K562 (cell line): ENCODE measurements around the gene MECP2. TPM values are rescaled to one million over a fixed set of nuclear protein-coding genes. Genes with fewer than 3 reads are reported as not detected.

Source experiments
- ASH1L ChIP-seq: fragments of 450-650 bp; IDR thresholded peaks from 2 replicates; pipeline ENCODE4 v1.6.1; 2018; ENCODE audit warnings: borderline replicate concordance, mild to moderate bottlenecking, low read depth; ENCODE audit not compliant: partially characterized antibody
- CC2D1A ChIP-seq: fragments of 450-650 bp; IDR thresholded peaks from 2 replicates; pipeline ENCODE4 v1.6.1; 2017; ENCODE audit warnings: mild to moderate bottlenecking
- CCAR2 ChIP-seq: fragments of 200-400 bp; formaldehyde crosslinking; IDR thresholded peaks from 2 replicates; pipeline ENCODE4 v1.6.1; 2017; ENCODE audit warnings: mild to moderate bottlenecking, low read depth, low read length
- CREM ChIP-seq: IDR thresholded peaks from 2 replicates; pipeline ENCODE4 v1.6.1; 2014; ENCODE audit warnings: antibody characterized with exemption, low read depth
- GATAD2B ChIP-seq: fragments of 450-650 bp; IDR thresholded peaks from 2 replicates; pipeline ENCODE4 v1.6.1; 2017; ENCODE audit warnings: mild to moderate bottlenecking, borderline replicate concordance
- HDAC8 ChIP-seq: fragments of 450-650 bp; IDR thresholded peaks from 2 replicates; pipeline ENCODE4 v1.6.1; 2016; ENCODE audit warnings: mild to moderate bottlenecking, missing genetic modification characterization, moderate library complexity, missing compliant biosample characterization
- HMG20A ChIP-seq: fragments of 450-650 bp; formaldehyde crosslinking; conservative IDR thresholded peaks from 2 replicates; pipeline ENCODE4 v1.4.0; 2020; ENCODE audit warnings: mild to moderate bottlenecking, mixed read lengths
- IFI16 ChIP-seq: fragments of 250-450 bp; sonication (Bioruptor Pico); IDR thresholded peaks from 2 replicates; pipeline ENCODE4 v2.1.2; 2022; ENCODE audit warnings: mild to moderate bottlenecking, inconsistent platforms
- JUN ChIP-seq, 2 experiments: sonication (generic) in 1 of 2; formaldehyde crosslinking in 1 of 2; IDR thresholded peaks; 2 replicates each; pipeline versions ENCODE4 v1.6.1 to v1.8.0; 2012 to 2022; ENCODE audit warnings: borderline replicate concordance in 2 of 2, mild to moderate bottlenecking in 2 of 2, improper control_type of control experiment in 1 of 2, low read depth in 1 of 2, low read length in 1 of 2, missing genetic modification reagents in 1 of 2
- KDM4B ChIP-seq, 2 experiments: fragments of 450-650 bp in 1 of 2; sonication (generic) in 1 of 2; IDR thresholded peaks; 2 replicates each; pipeline ENCODE4 v1.6.1; 2016 to 2017; ENCODE audit warnings: borderline replicate concordance in 2 of 2, antibody characterized with exemption in 1 of 2, low read depth in 1 of 2, mild to moderate bottlenecking in 1 of 2
- KLF13 ChIP-seq: fragments of 450-650 bp; IDR thresholded peaks from 2 replicates; pipeline ENCODE4 v1.6.1; 2016; ENCODE audit warnings: missing genetic modification characterization, low read depth, mild to moderate bottlenecking, missing compliant biosample characterization, moderate library complexity, borderline replicate concordance
- RBM34 ChIP-seq: fragments of 200-400 bp; formaldehyde crosslinking; IDR thresholded peaks from 2 replicates; pipeline ENCODE4 v1.6.1; 2018; ENCODE audit warnings: low read length, borderline replicate concordance; ENCODE audit not compliant: insufficient read depth
- SIN3A ChIP-seq, 2 experiments: fragments of 150-350 bp in 1 of 2; IDR thresholded peaks; 2 replicates each; pipeline ENCODE4 v1.6.1; 2011 to 2016; ENCODE audit warnings: borderline replicate concordance in 2 of 2, low read depth in 2 of 2, low read length in 2 of 2, mild to moderate bottlenecking in 2 of 2, moderate library complexity in 2 of 2; ENCODE audit not compliant: control insufficient read depth in 1 of 2
- SMAD3 ChIP-seq: fragments of 450-650 bp; formaldehyde crosslinking; conservative IDR thresholded peaks from 2 replicates; pipeline ENCODE4 v1.4.0; 2020; ENCODE audit warnings: mild to moderate bottlenecking
- SMAD4 ChIP-seq: fragments of 250-450 bp; sonication (Bioruptor Pico); conservative IDR thresholded peaks from 2 replicates; pipeline ENCODE4 v1.8.0; 2021; ENCODE audit warnings: inconsistent platforms, mild to moderate bottlenecking, moderate library complexity
- SMC3 ChIP-seq: conservative IDR thresholded peaks from 2 replicates; pipeline ENCODE4 v1.6.1; 2011; ENCODE audit warnings: low read depth, low read length, improper control_type of control experiment; ENCODE audit not compliant: insufficient read depth
- TGIF2 ChIP-seq: sonication (generic); formaldehyde crosslinking; IDR thresholded peaks from 2 replicates; pipeline ENCODE4 v1.8.1; 2022; ENCODE audit warnings: mild to moderate bottlenecking, missing genetic modification reagents, moderate library complexity
- ZNF133 ChIP-seq: fragments of 250-450 bp; sonication (Bioruptor Pico); IDR thresholded peaks from 2 replicates; pipeline ENCODE4 v1.4.0; 2020; ENCODE audit warnings: mild to moderate bottlenecking
- ZNF174 ChIP-seq: fragments of 250-450 bp; sonication (Bioruptor Pico); IDR thresholded peaks from 2 replicates; pipeline ENCODE4 v1.4.0; 2020; ENCODE audit warnings: mild to moderate bottlenecking
- ZNF830 ChIP-seq: fragments of 250-450 bp; sonication (Bioruptor Pico); IDR thresholded peaks from 2 replicates; pipeline ENCODE4 v1.5.0; 2021; ENCODE audit warnings: mild to moderate bottlenecking
- ZZZ3 ChIP-seq: fragments of 450-650 bp; IDR thresholded peaks from 2 replicates; pipeline ENCODE4 v1.6.1; 2016; ENCODE audit warnings: antibody characterized with exemption, mild to moderate bottlenecking, moderate library complexity
- polyA plus RNA-seq, 8 experiments: library from polyadenylated mRNA; depleted of rRNA in 4 of 8; stranded (reverse) in 5 of 8; unstranded in 3 of 8; fragments of >200 nt; fragmentation: Nextera tagmentation in 2 of 8; fragmentation: Illumina TruSeq in 1 of 8; extraction: Ambion mirVana in 2 of 8; extraction: Trizol in 1 of 8; gene quantifications; 2 replicates each; pipeline versions ENCODE4 v1.2.1 to v1.2.3, GENCODE V29; 2011 to 2014; ENCODE audit warnings: inconsistent platforms in 1 of 8, missing spikeins in 1 of 8
- total RNA-seq, 7 experiments: library from RNA; depleted of rRNA in 6 of 7; stranded (reverse); fragments of >200 nt in 6 of 7; fragmentation: Illumina TruSeq in 2 of 7; extraction: Trizol in 2 of 7; gene quantifications; 2 replicates each; pipeline versions ENCODE4 v1.2.1 to v1.2.3, GENCODE V29; 2011 to 2021; ENCODE audit warnings: low replicate concordance in 1 of 7
- TF ChIP-seq, protein P1 (sequence below): sonication (generic); formaldehyde crosslinking; IDR thresholded peaks from 2 replicates; pipeline ENCODE4 v1.8.1; 2023; ENCODE audit warnings: mild to moderate bottlenecking, missing genetic modification reagents
- TF ChIP-seq, protein P2 (sequence below): fragments of 450-650 bp; IDR thresholded peaks from 2 replicates; pipeline ENCODE4 v1.6.1; 2014; ENCODE audit warnings: low read depth, mild to moderate bottlenecking, moderate library complexity, borderline replicate concordance
- TF ChIP-seq, protein P3 (sequence below): sonication (generic); formaldehyde crosslinking; IDR thresholded peaks from 2 replicates; pipeline ENCODE4 v1.8.0; 2022; ENCODE audit warnings: mild to moderate bottlenecking, low read depth, missing genetic modification reagents

MECP2 gene
- total and polyA plus RNA-seq, 9 of the 15 experiments (the other 6 are each of a cell fraction or from before 2014, with no cell fraction given): 2.1 to 50.9 (median 30.5) TPM

DNA sequence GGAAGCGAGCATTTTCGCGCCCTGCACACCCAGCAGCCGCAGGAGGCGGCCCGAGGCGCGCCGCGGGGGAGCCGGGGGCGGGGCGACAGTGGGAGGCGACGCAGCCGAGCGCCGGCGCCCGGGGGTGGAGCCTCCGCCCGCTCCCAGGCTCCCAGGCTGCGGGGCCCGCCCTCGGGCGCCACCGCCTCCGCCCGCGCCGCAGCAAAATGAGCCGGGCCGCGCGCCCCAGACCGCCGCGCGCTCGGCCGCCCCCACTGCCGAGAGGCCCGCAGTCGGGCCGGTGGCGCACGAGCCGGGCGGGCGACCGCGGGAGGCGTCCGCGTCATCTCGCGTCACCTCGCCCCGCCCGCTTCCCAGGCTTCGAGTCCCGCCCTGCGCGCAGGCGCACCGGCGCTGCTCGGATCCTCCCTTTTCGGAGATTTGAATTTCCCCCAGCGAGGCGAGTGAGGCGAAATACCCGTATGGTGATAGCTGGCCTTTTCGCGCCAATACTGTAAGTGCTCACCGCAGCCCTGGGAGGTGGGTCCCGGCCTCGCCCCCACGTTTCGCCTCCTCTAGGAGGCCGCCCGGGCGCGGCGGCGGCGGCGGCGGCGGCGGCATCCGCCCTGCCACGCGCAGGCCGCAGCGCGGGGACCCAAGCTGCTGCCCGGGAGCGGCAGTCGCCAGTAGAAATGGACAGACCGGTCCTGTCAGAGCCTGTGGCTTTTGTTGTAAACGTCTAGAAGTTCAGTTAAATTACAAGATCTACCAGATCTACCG is 125.0 kb downstream of the MECP2 start, which contains the start of gene TMEM187 (continued):
- TF ChIP-seq, protein P1, sequence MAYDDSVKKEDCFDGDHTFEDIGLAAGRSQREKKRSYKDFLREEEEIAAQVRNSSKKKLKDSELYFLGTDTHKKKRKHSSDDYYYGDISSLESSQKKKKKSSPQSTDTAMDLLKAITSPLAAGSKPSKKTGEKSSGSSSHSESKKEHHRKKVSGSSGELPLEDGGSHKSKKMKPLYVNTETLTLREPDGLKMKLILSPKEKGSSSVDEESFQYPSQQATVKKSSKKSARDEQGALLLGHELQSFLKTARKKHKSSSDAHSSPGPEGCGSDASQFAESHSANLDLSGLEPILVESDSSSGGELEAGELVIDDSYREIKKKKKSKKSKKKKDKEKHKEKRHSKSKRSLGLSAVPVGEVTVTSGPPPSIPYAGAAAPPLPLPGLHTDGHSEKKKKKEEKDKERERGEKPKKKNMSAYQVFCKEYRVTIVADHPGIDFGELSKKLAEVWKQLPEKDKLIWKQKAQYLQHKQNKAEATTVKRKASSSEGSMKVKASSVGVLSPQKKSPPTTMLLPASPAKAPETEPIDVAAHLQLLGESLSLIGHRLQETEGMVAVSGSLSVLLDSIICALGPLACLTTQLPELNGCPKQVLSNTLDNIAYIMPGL: no peak
- no peak for TF ChIP-seq IFI16
- peak; percentile 80 for TF ChIP-seq CREM
- TF ChIP-seq JUN (IDR thresholded peaks at IDR 0.05; ENCODE audit: borderline replicate concordance, low read depth, low read length): no peak
- TF ChIP-seq JUN (CRISPR knock-in tag; IDR thresholded peaks at IDR 0.05; ENCODE audit: borderline replicate concordance): no peak
- TF ChIP-seq TGIF2: no peak
- TF ChIP-seq SIN3A (IDR thresholded peaks at IDR 0.05; ENCODE audit: borderline replicate concordance in 2 of 2, control insufficient read depth in 1 of 2, low read depth in 2 of 2, low read length in 2 of 2): peak in 1 of 2 experiments; percentile 26; a peak in 1 of 4 replicates
- no peak for TF ChIP-seq CC2D1A
- no peak for TF ChIP-seq KLF13 (tag)
- TF ChIP-seq, protein P2, sequence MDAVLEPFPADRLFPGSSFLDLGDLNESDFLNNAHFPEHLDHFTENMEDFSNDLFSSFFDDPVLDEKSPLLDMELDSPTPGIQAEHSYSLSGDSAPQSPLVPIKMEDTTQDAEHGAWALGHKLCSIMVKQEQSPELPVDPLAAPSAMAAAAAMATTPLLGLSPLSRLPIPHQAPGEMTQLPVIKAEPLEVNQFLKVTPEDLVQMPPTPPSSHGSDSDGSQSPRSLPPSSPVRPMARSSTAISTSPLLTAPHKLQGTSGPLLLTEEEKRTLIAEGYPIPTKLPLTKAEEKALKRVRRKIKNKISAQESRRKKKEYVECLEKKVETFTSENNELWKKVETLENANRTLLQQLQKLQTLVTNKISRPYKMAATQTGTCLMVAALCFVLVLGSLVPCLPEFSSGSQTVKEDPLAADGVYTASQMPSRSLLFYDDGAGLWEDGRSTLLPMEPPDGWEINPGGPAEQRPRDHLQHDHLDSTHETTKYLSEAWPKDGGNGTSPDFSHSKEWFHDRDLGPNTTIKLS: peak; percentile 60; the same call in 1 of the 2 replicates
- TF ChIP-seq RBM34: no peak
- no peak for TF ChIP-seq ZNF133 (CRISPR knock-in tag)
- 0 out of 2 replicates have a peak, but pooled peaks have one; percentile 39 for TF ChIP-seq HDAC8 (tag)
- TF ChIP-seq HMG20A (CRISPR knock-in tag): no peak
- no peak for TF ChIP-seq ZZZ3
- TF ChIP-seq, protein P3, sequence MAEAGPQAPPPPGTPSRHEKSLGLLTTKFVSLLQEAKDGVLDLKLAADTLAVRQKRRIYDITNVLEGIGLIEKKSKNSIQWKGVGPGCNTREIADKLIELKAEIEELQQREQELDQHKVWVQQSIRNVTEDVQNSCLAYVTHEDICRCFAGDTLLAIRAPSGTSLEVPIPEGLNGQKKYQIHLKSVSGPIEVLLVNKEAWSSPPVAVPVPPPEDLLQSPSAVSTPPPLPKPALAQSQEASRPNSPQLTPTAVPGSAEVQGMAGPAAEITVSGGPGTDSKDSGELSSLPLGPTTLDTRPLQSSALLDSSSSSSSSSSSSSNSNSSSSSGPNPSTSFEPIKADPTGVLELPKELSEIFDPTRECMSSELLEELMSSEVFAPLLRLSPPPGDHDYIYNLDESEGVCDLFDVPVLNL (CRISPR knock-in tag): 0 out of 2 replicates have a peak, but pooled peaks have one; percentile 40
- TF ChIP-seq SMC3: 0 out of 2 replicates have a peak, but pooled peaks have one; percentile 2
- TF ChIP-seq CCAR2: no peak
- TF ChIP-seq SMAD3 (CRISPR knock-in tag): no peak
- TF ChIP-seq GATAD2B: peak; percentile 20; the same call in 1 of the 2 replicates
- no peak for TF ChIP-seq ZNF174 (CRISPR knock-in tag)
- TF ChIP-seq KDM4B (IDR thresholded peaks at IDR 0.05; ENCODE audit: borderline replicate concordance in 2 of 2, low read depth in 1 of 2): no peak
- peak; percentile 27 for TF ChIP-seq SMAD4
- TF ChIP-seq ZNF830 (CRISPR knock-in tag): no peak
- TF ChIP-seq ASH1L: no peak
